HG03066 (cell line): ENCODE measurements around the gene KAT7.

Source experiments
- ATAC-seq: cut with Tn5 transposase; IDR thresholded peaks from one replicate; pipeline ENCODE4 v1.9.1; 2021; ENCODE audit warnings: low read depth; ENCODE audit not compliant: unreplicated experiment

Gene KAT7

GRCh38 chr17:49862781-49863331, 74.4 kb downstream of the KAT7 start:
- ATAC-seq: no peak

GRCh38 chr17:49866019-49866380, 77.5 kb downstream of the KAT7 start:
- ATAC-seq: no peak

GRCh38 chr17:49866882-49867413, 78.5 kb downstream of the KAT7 start:
- ATAC-seq: no peak

GRCh38 chr17:49869038-49869374, 80.5 kb downstream of the KAT7 start:
- no peak for ATAC-seq

GRCh38 chr17:49870298-49870697, 81.8 kb downstream of the KAT7 start:
- no peak for ATAC-seq

- ATAC-seq: no peak
Measured at GRCh38 chr17:49871211-49871610, 82.7 kb downstream of the KAT7 start.

GRCh38 chr17:49872754-49873377, 84.4 kb downstream of the KAT7 start:
- ATAC-seq: no peak

GRCh38 chr17:49873466-49873865, 85.0 kb downstream of the KAT7 start:
- ATAC-seq: no peak

GRCh38 chr17:49873926-49874325, 85.4 kb downstream of the KAT7 start:
- no peak for ATAC-seq

- ATAC-seq: no peak
Measured at GRCh38 chr17:49874911-49875310, 86.4 kb downstream of the KAT7 start.

- ATAC-seq: no peak
Measured at GRCh38 chr17:49875685-49876084, 87.2 kb downstream of the KAT7 start.

- ATAC-seq: no peak
Measured at GRCh38 chr17:49878931-49879904, 90.7 kb downstream of the KAT7 start.

- no peak for ATAC-seq
Measured at GRCh38 chr17:49880291-49881053, 92.0 kb downstream of the KAT7 start.

- ATAC-seq: no peak
Measured at GRCh38 chr17:49881054-49881402, 92.5 kb downstream of the KAT7 start.

- no peak for ATAC-seq
Measured at GRCh38 chr17:49882434-49882833, 94.0 kb downstream of the KAT7 start.
